B cell (primary cell): ENCODE data around the gene GSE1.

ENCODE experiments used
- EZH2 ChIP-seq: IDR thresholded peaks from 2 replicates; pipeline ENCODE4 v1.6.1; 2012; ENCODE audit warnings: borderline replicate concordance, low read depth, mild to moderate bottlenecking, moderate library complexity, low read length; ENCODE audit not compliant: insufficient read depth, poor library complexity, severe bottlenecking
- TF ChIP-seq, protein P1 (sequence below): fragments of 200-600 bp; IDR thresholded peaks from one replicate; pipeline ENCODE4 v1.8.0; 2022; ENCODE audit warnings: antibody characterized with exemption, mild to moderate bottlenecking

DNA sequence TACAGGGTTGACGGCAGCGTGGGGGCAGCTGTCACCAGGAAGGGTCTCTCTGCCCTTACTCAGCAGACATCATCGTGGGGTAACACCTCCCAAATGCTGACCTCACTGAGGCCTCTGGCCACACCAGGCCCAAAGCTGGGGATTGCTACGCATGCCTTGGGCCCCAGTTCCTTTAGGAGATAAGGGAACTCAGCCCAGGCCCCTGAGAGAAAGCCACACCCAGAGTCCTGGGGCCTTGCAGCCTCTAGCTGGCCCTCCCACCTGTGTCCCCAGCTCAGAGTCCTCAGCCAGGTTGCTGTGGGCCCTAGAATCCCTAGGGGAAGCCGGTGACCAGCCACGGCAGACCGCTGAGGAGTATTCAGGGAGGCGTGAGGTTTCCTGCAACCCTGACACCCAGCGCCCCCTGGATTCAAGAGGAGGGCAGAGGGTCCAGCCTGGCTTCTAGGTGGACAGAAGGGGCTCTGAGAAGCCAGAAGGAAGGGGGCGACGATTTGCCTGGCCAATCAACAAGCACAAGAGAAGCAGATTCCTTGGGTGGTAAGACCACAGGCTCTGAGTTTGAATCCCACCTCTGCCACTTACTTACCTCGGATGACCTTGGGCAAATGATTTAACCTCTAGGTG is 85.9 kb downstream of the GSE1 start:
- no peak for TF ChIP-seq EZH2
- TF ChIP-seq, protein P1, sequence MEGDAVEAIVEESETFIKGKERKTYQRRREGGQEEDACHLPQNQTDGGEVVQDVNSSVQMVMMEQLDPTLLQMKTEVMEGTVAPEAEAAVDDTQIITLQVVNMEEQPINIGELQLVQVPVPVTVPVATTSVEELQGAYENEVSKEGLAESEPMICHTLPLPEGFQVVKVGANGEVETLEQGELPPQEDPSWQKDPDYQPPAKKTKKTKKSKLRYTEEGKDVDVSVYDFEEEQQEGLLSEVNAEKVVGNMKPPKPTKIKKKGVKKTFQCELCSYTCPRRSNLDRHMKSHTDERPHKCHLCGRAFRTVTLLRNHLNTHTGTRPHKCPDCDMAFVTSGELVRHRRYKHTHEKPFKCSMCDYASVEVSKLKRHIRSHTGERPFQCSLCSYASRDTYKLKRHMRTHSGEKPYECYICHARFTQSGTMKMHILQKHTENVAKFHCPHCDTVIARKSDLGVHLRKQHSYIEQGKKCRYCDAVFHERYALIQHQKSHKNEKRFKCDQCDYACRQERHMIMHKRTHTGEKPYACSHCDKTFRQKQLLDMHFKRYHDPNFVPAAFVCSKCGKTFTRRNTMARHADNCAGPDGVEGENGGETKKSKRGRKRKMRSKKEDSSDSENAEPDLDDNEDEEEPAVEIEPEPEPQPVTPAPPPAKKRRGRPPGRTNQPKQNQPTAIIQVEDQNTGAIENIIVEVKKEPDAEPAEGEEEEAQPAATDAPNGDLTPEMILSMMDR: no peak
